Measurements from ENCODE around the gene ATAD3A.
"Not testable (repeated sequence)": the region's sequence is repeated elsewhere in the genome, so short reads cannot be mapped to it uniquely, and the experiment has no call there.

ATAD3A gene

GRCh38 chr1:1524750-1525383 is 12.9 kb downstream of the ATAD3A start:
- DNase-seq = not testable (repeated sequence)

- not testable (repeated sequence) for DNase-seq
Measured at GRCh38 chr1:1526476-1526875, 14.5 kb downstream of the ATAD3A start.

- DNase-seq = no peak
Measured at GRCh38 chr1:1527092-1527816, 15.3 kb downstream of the ATAD3A start.

- no peak for DNase-seq
Measured at GRCh38 chr1:1528301-1529267, 16.6 kb downstream of the ATAD3A start.

- no peak for DNase-seq
Measured at GRCh38 chr1:1529321-1529720, 17.4 kb downstream of the ATAD3A start.

GRCh38 chr1:1529936-1530335 is 18.0 kb downstream of the ATAD3A start:
- no peak for DNase-seq

GRCh38 chr1:1531947-1532346 is 20.0 kb downstream of the ATAD3A start:
- DNase-seq = no peak

GRCh38 chr1:1533176-1533893 is 21.4 kb downstream of the ATAD3A start:
- not testable (repeated sequence) for DNase-seq

GRCh38 chr1:1533894-1534291 is 21.9 kb downstream of the ATAD3A start:
- not testable (repeated sequence) for DNase-seq

- no peak for DNase-seq
Measured at GRCh38 chr1:1534401-1535154, 22.6 kb downstream of the ATAD3A start.

- no peak for DNase-seq
Measured at GRCh38 chr1:1535201-1536018, 23.4 kb downstream of the ATAD3A start.

GRCh38 chr1:1536019-1536937 is 24.3 kb downstream of the ATAD3A start:
- no peak for DNase-seq

- no peak for DNase-seq
Measured at GRCh38 chr1:1536938-1537546, 25.1 kb downstream of the ATAD3A start.

- DNase-seq = no peak
Measured at GRCh38 chr1:1537626-1538250, 25.8 kb downstream of the ATAD3A start.

GRCh38 chr1:1538334-1538733 is 26.4 kb downstream of the ATAD3A start:
- DNase-seq = no peak

- DNase-seq = no peak
Measured at GRCh38 chr1:1538989-1539309, 27.0 kb downstream of the ATAD3A start.

GRCh38 chr1:1539310-1540089 is 27.5 kb downstream of the ATAD3A start:
- no peak for DNase-seq

All from central memory CD4-positive, alpha-beta T cell (primary cell).